Hippocampal formation (tissue), 2 donors: ENCODE data around the gene DUSP28.
"Not testable (repeated sequence)": the region's sequence is repeated elsewhere in the genome, so short reads cannot be mapped to it uniquely, and the experiment has no call there.

ENCODE experiments used
- DNase-seq, 2 donors: peaks; one replicate each; lab custom pipeline; 2025; lab: John Stamatoyannopoulos, UW

The DUSP28 gene, protein sequence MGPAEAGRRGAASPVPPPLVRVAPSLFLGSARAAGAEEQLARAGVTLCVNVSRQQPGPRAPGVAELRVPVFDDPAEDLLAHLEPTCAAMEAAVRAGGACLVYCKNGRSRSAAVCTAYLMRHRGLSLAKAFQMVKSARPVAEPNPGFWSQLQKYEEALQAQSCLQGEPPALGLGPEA

GRCh38 chr2:240560084-240560479, at the start of gene DUSP28:
Gene DUSP28, plus strand, starts transcription at chr2:240560357. Its CDS starts 328 bp downstream, at chr2:240560685.
- peak; percentile 87 for DNase-seq

DNA sequence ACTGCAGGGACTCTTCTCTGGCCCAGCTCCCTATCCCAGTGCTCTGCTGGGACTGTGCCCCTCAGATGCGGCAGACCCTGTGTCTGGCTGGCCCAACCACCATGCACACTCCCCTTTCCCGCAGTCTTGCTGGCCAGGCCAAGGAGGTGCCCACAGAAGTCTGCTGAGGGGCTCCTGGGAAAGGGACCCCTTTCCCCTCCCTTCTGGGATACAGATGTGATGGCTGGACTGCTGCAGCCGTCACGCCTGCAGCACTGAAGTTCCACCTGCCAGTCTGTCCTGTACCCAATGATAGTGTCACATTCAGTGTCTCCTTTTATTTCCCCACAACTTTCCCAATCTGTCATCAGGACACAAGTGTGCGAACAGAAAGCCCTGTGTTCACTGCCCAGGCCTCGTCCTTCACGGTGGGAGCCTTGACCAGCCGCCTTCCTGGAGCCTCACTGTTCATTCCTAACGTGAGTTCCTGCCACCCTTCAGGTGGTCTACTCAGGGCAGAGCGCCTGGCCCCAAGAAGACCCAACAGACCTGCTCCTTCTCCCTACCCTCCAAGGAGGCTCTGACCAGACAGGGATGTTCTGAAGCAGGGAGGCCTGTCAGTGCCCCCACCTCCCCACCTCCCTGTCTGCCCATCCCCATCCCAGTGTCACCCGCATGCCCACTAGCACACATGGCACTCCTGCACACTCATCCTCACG, 49.5 kb upstream of the DUSP28 start:
- DNase-seq, result no peak

DNA sequence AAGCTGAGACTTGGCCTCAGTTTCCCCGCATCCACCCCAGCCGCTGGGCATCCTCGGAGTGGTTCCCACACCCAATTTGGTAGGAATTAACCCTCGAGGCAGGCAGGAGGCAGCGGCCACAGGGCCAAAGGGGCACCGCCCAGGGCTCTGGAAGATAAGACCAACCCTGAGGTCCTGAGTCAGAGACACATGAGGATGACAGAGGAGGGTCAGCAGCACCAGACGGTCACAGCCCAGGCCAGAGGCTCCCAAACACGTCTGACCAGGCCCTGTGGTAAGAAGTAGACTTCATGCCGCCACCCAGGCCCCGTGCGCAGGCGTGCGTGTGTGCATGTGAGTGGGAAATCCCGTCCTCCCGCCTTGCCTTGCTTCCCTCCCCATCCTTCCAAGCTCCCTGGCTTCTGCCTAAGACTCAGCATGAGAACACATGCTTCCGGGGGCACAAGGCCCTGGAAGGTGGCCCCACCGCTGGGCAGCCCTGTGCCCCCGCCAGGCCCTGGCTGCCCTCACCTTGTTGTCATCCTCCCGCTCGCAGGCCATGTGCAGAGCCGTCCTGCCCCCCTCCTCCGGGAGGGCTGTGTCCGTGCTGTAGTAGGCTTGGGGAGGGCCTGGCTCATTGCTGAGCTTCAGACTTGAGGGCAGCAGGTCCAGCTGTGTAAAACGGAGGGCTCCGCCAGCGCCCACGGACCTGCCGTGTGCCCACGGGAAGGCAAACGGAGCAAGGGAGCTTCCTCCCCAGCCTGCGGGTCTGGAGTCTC, 48.6 kb upstream of the DUSP28 start:
- no peak for DNase-seq

DNA sequence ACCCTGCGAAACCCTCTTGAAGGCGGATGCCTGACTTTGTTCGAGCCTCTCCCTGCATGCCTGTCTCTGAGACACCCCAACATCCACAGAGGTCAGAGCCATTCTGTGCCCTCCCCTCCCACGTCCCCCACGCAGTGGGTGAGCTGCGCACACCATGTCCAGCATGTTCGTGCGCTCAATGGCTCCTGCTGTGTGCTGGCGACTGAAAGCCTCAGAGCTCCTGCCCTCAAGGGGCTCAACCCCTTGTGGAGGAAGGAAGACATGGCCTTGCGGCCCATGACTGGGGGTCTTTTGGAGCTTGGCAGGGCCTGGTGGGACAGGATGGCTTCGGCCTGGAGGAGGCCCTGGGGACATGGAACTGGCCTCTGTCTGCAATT, 48.1 kb upstream of the DUSP28 start:
- no peak for DNase-seq

DNA sequence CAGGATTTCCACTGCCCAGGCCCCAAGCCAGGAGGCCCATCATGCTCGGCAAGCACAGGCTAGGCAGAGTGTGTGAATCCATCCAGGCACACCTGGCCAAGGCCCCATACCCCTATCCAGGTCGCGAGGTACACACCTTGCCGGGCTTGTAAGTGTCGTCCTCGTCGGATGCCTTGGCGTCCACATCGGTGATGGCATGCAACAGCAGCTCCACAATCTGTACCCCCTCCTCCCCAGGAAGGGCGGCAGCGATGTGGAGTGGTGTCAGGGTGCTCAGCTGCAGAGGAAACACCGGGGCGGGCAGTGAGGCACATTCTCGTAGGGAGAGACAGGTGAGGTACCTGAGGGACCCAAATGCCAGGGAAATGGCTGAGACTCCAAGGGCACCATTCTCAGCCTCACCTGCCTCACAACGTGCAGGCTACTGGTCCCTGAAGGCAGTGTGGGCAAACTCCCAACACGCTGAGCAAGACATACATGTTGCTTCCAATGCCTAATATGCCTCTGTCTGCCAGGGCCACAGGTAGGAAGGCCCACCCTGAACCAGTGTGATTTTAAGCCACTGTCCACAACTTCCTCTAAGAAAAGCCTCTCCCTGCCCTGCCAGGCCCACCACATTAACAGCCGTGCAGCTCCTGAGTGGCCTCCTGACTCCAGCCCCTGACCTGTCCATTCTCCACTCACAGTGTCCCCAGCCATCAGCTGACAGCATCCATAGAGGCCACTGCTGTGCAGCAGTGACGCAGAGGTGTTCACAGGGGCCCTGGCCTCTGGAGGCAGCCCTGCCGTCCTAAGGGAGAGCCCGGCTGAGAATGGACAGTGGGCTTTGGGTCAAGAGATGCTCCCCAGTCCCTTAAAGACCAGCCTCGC, 47.3 kb upstream of the DUSP28 start:
- no peak for DNase-seq

DNA sequence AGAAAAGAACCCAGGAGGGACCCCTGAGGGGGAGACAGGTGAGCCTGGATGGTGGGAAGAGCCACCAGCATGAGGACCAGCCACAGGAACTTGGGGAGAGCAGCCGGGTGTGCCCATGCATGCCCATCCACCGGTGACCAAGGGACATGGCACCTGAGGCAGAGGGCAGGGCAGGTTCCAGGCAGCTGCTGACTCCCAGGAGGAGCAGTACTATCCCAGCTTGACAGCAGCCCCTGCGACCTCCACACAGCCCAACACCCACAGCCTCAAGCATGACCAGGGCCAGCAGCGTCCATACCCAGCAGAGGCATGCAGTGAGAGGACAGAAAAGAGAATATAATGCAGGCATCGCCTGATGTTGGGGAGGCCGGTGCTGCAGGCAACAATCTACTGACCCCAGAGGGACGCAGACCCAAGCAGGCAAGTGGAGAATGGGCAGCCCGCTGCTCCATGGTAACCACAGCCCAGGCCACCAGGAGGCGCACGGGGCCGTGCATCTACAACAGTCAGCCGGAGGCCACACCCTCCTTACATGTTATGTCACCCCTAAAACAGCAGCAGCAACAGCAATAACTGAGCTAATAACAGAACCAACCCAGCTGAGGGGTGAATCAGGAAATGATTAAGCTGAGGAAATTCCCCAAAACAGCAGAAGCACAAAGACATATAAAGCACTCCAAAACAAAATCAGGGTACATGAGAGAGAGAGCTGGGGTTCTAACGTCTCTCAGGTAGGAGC, 46.4 kb upstream of the DUSP28 start:
- DNase-seq, result peak; percentile 18 to 30

DNA sequence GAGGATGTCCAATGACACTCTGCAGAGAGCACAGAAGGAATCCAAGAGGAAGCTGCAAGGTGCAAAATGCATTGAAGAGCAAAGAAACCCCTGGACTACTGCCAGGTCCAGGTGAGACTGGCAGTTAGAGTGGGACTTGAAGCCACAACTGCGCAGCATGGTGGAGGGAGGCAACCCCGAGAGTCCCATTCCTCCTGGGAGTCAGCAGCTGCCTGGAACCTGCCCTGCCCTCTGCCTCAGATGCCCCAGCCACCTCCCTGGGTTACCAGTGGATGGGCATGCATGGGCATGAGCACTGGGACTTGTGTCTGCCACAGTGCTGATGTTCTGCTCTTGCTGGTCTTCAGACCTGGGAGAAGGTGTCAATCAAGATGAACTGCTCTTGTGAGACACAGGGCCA, 45.5 kb upstream of the DUSP28 start:
- no peak for DNase-seq

GRCh38 chr2:240517342-240517741, 42.8 kb upstream of the DUSP28 start:
- DNase-seq, result no peak

DNA sequence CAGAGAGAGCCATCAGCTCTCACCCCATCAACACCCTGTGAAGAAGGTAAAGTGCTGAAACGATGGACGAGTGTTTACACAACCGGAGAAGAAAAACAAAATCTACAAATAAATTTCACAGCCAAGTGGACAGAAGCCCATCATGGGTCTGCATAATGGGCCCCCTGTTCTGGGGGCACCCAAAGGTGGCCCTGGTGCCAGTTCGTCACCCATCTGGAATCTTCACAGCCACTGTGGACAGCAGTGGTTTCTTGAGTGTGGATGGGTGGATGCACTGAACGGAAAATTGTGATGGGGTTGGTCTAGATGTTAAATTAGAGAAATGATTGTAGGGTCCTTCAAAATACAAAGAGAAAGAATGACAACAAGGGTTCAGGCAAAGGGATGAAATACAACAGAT, 41.2 kb upstream of the DUSP28 start:
- no peak for DNase-seq

- no peak for DNase-seq
Measured at GRCh38 chr2:240519396-240520129, 40.6 kb upstream of the DUSP28 start.

DNA sequence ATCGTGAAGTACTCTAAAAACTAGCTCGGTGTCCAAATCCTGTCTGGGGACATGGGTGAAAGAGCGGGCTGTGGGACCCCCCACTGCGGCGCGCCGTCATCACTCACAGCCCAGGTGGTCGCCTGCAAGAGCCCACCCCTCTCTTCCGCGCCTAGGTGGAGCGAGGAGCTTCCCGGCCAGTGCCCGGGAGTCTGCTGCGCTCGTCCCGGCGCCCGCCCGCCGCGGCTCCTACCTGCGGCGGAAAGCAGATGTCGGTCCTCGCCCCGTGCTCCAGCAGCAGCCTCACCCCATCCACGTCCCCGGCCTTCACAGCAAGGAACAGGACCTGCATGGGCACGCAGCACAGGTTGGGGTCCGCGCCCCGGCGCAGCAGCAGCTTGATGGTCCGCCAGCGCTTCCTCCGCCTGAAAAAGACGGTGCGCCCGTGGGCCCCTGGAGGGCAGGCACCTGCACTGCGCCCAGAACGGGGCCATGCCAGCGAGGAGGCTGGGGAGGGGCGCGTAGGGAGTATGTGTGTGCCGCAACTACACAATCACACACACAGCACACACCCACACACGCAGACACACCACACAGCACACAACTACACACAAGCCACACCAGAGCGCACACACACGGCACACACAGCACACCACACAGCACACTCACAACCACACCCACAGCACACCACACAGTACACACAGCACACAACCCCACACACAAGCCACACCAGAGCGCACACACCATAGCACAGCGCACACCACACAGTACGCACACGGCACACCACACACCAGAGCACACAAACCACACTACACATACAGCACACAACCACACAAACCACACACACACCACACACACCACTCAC, 39.8 kb upstream of the DUSP28 start:
- DNase-seq, result no peak

- no peak for DNase-seq
Measured at GRCh38 chr2:240520974-240521350, 39.2 kb upstream of the DUSP28 start.

- not testable (repeated sequence) for DNase-seq
Measured at GRCh38 chr2:240521885-240522284, 38.3 kb upstream of the DUSP28 start.

GRCh38 chr2:240522406-240522805, 37.8 kb upstream of the DUSP28 start:
- no peak for DNase-seq

GRCh38 chr2:240523451-240524281, 36.5 kb upstream of the DUSP28 start:
- DNase-seq, result no peak

DNA sequence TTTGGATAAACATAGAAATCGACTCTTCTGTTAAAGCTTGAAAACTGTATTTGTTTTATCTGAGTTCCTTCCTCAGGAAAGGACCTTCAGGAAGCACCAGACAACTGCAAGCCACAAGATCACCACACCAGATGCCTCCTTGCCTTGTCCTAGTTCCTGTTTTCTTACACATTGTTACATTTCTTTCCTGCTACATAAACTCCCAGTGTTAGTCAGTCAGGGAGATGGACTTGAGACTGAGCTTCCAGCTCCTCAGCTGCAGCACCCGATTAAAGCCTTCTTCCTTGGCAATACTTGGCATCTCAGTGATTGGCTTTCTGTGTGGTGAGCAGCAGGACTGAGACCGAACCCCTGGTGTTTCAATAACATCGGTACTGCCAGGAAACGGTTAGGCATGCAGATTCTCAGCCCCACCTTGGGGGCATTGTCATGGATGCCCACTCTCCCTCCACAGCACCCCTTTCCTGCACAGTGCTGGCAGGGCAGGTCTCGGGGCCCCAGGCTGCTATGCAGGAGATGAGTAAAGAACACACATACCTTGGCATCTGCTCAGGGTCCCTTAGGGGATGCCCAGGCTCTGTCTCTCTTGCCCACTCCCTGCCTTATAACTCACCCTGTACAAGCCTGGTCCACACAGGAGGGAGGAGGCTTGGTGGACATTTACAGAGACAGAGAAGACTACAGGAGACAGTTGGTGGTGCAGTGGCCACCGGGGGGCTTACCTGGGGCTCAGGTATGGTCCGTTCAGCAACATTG, 35.0 kb upstream of the DUSP28 start:
- DNase-seq, result no peak

DNA sequence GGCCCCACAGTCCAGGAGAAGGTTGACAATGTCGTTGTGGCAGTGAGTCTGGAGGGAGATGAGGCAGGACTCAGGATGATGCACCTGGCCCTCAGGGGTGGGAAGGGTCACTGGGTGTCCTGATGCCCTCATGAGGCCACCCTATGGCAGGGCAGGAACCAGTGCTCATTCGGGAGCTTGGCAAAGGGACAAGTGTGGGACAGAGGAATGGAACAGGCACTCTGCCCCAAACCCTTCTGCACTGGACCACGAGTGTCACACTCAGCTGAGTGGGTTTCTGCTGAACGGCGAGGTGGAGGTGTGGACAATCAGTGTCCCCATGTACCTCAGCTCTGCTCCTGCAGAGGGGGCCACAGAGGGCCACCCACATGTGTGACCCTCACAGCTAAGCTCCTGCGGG, 34.4 kb upstream of the DUSP28 start:
- DNase-seq, result no peak

GRCh38 chr2:240526521-240526920, 33.6 kb upstream of the DUSP28 start:
- no peak for DNase-seq
